ENCODE measurements around the gene BTNL9.

DNA sequence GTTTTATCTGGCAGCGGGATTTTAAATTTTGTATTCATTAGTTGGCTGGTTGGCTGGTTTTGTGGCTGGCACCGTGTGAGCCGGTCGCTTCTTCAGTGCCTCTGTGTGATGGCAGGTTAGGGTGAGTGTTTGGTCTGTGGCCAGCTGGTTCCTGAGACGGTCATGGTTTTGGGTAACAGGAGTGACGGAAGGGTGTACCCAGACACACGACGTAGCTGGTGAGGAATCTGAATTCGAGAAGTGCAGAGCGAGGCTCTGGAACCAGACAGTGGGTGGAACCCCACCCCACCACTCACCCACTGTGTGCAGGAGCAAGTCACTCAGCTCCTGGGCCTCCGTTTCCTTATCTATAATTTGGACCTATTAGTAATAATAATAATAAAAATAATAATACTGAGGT lies 2.7 kb downstream of the BTNL9 start:
- TF ChIP-seq, protein P1, sequence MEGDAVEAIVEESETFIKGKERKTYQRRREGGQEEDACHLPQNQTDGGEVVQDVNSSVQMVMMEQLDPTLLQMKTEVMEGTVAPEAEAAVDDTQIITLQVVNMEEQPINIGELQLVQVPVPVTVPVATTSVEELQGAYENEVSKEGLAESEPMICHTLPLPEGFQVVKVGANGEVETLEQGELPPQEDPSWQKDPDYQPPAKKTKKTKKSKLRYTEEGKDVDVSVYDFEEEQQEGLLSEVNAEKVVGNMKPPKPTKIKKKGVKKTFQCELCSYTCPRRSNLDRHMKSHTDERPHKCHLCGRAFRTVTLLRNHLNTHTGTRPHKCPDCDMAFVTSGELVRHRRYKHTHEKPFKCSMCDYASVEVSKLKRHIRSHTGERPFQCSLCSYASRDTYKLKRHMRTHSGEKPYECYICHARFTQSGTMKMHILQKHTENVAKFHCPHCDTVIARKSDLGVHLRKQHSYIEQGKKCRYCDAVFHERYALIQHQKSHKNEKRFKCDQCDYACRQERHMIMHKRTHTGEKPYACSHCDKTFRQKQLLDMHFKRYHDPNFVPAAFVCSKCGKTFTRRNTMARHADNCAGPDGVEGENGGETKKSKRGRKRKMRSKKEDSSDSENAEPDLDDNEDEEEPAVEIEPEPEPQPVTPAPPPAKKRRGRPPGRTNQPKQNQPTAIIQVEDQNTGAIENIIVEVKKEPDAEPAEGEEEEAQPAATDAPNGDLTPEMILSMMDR (IDR thresholded peaks at IDR 0.05) = no peak
- no peak for TF ChIP-seq POLR2A (IDR thresholded peaks at IDR 0.05)

Data from upper lobe of left lung (tissue), 4 donors.